ENCODE data around the gene AP1G1.
"Not testable (repeated sequence)": the region's sequence is repeated elsewhere in the genome, so short reads cannot be mapped to it uniquely, and the experiment has no call there.

Gene AP1G1

DNA sequence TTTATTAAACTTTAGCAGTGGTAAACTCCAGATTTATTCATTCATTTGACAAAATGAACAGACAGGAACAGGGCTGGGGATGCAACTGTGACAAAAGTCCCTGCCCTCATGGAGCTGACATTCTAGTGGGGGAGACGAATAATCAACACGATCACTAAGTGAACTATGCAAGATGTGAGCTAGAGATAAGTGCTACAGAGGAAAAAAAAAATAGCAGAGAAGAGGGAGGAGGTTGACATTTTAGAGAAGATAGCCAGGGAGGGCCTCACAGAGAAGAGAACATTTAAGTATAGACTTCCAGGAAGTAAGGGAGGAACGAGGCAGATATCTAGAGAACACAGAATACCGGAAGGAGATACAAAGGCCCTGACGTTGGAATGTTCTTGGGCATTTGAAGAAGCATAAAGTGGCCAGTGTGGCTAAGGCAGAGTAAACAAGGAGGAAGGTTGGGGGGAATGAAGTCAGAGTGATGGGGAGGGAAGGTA lies 17.9 kb upstream of the AP1G1 start:
- Histone ChIP-seq H3K36me3 (ENCODE audit: control insufficient read depth in 2 of 2, insufficient read depth in 1 of 2, low read length in 2 of 2) (no peaks in the 10 kb centered on the region), H3K4me3 (ENCODE audit: low read depth, low read length) (no peak overlapping the region), H3K4me1 (ENCODE audit: control insufficient read depth, insufficient read depth, low read length) (no peaks in the 10 kb centered on the region), H3K9me3 (ENCODE audit: control insufficient read depth, insufficient read depth, low read depth, low read length) (no peaks in the 10 kb centered on the region), H3K27ac (ENCODE audit: extremely low read depth, low read depth, low read length) (no peak overlapping the region)
- ChIA-PET CTCF (no interaction called here), POLR2A (no interaction called here)
- TF ChIP-seq, protein P1, sequence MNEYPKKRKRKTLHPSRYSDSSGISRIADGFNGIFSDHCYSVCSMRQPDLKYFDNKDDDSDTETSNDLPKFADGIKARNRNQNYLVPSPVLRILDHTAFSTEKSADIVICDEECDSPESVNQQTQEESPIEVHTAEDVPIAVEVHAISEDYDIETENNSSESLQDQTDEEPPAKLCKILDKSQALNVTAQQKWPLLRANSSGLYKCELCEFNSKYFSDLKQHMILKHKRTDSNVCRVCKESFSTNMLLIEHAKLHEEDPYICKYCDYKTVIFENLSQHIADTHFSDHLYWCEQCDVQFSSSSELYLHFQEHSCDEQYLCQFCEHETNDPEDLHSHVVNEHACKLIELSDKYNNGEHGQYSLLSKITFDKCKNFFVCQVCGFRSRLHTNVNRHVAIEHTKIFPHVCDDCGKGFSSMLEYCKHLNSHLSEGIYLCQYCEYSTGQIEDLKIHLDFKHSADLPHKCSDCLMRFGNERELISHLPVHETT (tag by site-specific recombination; IDR thresholded peaks at IDR 0.05), result no peak
- TF ChIP-seq, protein P2, sequence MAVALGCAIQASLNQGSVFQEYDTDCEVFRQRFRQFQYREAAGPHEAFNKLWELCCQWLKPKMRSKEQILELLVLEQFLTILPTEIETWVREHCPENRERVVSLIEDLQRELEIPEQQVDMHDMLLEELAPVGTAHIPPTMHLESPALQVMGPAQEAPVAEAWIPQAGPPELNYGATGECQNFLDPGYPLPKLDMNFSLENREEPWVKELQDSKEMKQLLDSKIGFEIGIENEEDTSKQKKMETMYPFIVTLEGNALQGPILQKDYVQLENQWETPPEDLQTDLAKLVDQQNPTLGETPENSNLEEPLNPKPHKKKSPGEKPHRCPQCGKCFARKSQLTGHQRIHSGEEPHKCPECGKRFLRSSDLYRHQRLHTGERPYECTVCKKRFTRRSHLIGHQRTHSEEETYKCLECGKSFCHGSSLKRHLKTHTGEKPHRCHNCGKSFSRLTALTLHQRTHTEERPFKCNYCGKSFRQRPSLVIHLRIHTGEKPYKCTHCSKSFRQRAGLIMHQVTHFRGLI (tag by site-specific recombination; IDR thresholded peaks at IDR 0.05), result no peak
- TF ChIP-seq, protein P3, sequence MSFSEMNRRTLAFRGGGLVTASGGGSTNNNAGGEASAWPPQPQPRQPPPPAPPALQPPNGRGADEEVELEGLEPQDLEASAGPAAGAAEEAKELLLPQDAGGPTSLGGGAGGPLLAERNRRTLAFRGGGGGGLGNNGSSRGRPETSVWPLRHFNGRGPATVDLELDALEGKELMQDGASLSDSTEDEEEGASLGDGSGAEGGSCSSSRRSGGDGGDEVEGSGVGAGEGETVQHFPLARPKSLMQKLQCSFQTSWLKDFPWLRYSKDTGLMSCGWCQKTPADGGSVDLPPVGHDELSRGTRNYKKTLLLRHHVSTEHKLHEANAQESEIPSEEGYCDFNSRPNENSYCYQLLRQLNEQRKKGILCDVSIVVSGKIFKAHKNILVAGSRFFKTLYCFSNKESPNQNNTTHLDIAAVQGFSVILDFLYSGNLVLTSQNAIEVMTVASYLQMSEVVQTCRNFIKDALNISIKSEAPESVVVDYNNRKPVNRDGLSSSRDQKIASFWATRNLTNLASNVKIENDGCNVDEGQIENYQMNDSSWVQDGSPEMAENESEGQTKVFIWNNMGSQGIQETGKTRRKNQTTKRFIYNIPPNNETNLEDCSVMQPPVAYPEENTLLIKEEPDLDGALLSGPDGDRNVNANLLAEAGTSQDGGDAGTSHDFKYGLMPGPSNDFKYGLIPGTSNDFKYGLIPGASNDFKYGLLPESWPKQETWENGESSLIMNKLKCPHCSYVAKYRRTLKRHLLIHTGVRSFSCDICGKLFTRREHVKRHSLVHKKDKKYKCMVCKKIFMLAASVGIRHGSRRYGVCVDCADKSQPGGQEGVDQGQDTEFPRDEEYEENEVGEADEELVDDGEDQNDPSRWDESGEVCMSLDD (tag by site-specific recombination; IDR thresholded peaks at IDR 0.05), result no peak

DNA sequence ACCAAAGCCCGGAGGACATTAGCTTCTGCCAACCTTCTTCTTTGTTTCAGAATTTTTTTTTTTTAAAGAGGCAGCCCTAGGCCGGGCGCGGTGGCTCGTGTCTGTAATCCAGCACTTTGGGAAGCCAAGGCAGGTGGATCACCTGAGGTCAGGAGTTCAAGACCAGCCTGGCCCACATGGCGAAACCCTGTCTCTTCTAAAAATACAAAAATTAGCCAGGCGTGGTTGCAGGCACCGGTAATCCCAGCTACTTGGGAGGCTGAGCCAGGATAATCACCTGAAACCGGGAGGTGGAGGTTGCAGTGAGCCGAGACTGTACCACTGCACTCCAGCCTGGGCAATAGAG lies 8.5 kb upstream of the AP1G1 start:
- CTCF ChIA-PET; H3K36me3 ChIP-seq (ENCODE audit: control insufficient read depth in 2 of 2, insufficient read depth in 1 of 2, low read length in 2 of 2); H3K4me1 ChIP-seq (ENCODE audit: control insufficient read depth, insufficient read depth, low read length); H3K9me3 ChIP-seq (ENCODE audit: control insufficient read depth, insufficient read depth, low read depth, low read length); H3K4me3 ChIP-seq (ENCODE audit: low read depth, low read length); H3K27ac ChIP-seq (ENCODE audit: extremely low read depth, low read depth, low read length): not testable (repeated sequence)
- POLR2A ChIA-PET, result interaction anchor here (1.1 kb wide), 1 partner anchor 8 kb away, joined by 3 read pairs; the partner anchor contains the start of gene AP1G1
- peak; percentile 30; the same call in 1 of the 2 replicates for TF ChIP-seq ZNF121 (tag by site-specific recombination; IDR thresholded peaks at IDR 0.05)

DNA sequence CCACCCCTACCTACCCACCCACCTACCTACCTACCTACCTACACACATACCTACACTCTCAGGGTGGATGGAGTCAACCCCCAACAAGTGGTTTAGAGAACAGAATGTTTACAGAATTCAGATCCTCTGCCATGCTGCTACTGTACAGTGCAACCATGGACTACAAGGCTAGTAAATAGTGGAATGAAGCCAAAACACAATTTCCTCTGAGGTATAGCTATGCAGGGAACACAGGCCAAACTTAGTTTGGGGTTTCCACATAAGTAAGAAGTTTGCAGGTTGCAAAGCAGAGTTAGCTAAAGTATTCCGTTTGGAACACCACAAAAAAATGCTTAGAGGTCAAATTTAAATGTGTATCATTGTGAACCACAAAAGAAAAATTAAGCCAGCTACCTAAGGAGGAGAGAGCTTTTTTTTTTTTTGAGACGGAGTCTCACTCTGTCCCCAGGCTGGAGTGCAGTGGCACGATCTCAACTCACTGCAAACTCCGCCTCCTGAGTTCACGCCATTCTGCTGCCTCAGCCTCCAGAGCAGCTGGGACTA lies 2.7 kb upstream of the AP1G1 start:
- ChIA-PET CTCF (no interaction called here), POLR2A (no interaction called here)
- no peak for TF ChIP-seq ZNF311 (tag by site-specific recombination; IDR thresholded peaks at IDR 0.05; ENCODE audit: borderline replicate concordance)
- TF ChIP-seq, protein P4, sequence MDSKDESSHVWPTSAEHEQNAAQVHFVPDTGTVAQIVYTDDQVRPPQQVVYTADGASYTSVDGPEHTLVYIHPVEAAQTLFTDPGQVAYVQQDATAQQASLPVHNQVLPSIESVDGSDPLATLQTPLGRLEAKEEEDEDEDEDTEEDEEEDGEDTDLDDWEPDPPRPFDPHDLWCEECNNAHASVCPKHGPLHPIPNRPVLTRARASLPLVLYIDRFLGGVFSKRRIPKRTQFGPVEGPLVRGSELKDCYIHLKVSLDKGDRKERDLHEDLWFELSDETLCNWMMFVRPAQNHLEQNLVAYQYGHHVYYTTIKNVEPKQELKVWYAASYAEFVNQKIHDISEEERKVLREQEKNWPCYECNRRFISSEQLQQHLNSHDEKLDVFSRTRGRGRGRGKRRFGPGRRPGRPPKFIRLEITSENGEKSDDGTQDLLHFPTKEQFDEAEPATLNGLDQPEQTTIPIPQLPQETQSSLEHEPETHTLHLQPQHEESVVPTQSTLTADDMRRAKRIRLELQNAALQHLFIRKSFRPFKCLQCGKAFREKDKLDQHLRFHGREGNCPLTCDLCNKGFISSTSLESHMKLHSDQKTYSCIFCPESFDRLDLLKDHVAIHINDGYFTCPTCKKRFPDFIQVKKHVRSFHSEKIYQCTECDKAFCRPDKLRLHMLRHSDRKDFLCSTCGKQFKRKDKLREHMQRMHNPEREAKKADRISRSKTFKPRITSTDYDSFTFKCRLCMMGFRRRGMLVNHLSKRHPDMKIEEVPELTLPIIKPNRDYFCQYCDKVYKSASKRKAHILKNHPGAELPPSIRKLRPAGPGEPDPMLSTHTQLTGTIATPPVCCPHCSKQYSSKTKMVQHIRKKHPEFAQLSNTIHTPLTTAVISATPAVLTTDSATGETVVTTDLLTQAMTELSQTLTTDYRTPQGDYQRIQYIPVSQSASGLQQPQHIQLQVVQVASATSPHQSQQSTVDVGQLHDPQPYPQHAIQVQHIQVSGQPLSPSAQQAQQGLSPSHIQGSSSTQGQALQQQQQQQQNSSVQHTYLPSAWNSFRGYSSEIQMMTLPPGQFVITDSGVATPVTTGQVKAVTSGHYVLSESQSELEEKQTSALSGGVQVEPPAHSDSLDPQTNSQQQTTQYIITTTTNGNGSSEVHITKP (tag by site-specific recombination; IDR thresholded peaks at IDR 0.05), result peak; percentile 68
- Histone ChIP-seq H3K4me1 (ENCODE audit: control insufficient read depth, insufficient read depth, low read length) (peaks cover 8% of the 10 kb centered on the region), H3K27ac (ENCODE audit: extremely low read depth, low read depth, low read length) (no peak overlapping the region), H3K36me3 (ENCODE audit: control insufficient read depth in 2 of 2, insufficient read depth in 1 of 2, low read length in 2 of 2) (peaks cover 2 to 7% of the 10 kb centered on the region in 2 experiments), H3K4me3 (ENCODE audit: low read depth, low read length) (no peak overlapping the region), H3K9me3 (ENCODE audit: control insufficient read depth, insufficient read depth, low read depth, low read length) (no peaks in the 10 kb centered on the region)

DNA sequence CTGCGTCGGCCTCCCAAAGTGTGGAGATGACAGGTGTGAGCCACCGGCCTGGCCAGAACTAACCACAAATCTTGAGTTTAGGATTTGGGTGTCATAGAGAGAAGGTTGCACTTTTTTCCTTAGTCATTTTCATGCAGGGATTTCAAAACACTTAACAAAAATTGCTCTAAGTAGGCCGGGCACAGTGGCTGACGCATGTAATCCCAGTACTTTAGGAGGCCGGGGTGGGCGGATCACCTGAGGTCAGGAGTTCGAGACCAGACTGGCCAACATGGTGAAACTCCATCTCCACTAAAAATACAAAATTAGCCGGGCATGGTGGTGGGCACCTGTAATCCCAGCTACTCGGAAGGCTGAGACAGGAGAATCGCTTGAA lies 1.5 kb upstream of the AP1G1 start:
- H3K27ac ChIP-seq (ENCODE audit: extremely low read depth, low read depth, low read length); H3K9me3 ChIP-seq (ENCODE audit: control insufficient read depth, insufficient read depth, low read depth, low read length); POLR2A ChIA-PET; H3K4me3 ChIP-seq (ENCODE audit: low read depth, low read length); H3K4me1 ChIP-seq (ENCODE audit: control insufficient read depth, insufficient read depth, low read length): not testable (repeated sequence)
- CTCF ChIA-PET, result interaction anchor here (0.7 kb wide), 1 partner anchor 121 kb away, joined by 6 read pairs; no protein-coding TSS in a partner anchor
- H3K36me3 ChIP-seq (ENCODE audit: control insufficient read depth in 2 of 2, insufficient read depth in 1 of 2, low read length in 2 of 2), result peaks cover 4 to 10% of the 10 kb centered on the region in 2 experiments

Measured in HEK293 (cell line).